Posterior vena cava (tissue), 2 donors: Measurements from ENCODE around the gene CA10. TPM values are rescaled to one million over a fixed set of nuclear protein-coding genes. Genes with fewer than 3 reads are reported as not detected.

ENCODE experiments used
- DNase-seq: peaks from one replicate; pipeline ENCODE4 v3.0.0-alpha.2; 2020; ENCODE audit warnings: low spot score
- intact Hi-C, 2 donors: fragments of 100-400 bp; cut with DNase I; formaldehyde crosslinking; loops; one replicate each; pipeline versions ENCODE4 v1.14.1 to v1.14.2; 2022 to 2023
- total RNA-seq, 2 donors: library from RNA; stranded (reverse); fragmentation: NEBNext Ultra II Directional; extraction: Animal tissue kit (Norgen Biotek cat#: 25700); gene quantifications; one replicate each; pipeline ENCODE4 v1.2.1, GENCODE V29; 2021
- donor health status: DM: yes; HTN: yes; CAD: no.
- donor health status: DM: yes; HTN: yes; CAD: no.

The CA10 gene
- total RNA-seq, 2 donors from 2014 or later, result not detected

DNA sequence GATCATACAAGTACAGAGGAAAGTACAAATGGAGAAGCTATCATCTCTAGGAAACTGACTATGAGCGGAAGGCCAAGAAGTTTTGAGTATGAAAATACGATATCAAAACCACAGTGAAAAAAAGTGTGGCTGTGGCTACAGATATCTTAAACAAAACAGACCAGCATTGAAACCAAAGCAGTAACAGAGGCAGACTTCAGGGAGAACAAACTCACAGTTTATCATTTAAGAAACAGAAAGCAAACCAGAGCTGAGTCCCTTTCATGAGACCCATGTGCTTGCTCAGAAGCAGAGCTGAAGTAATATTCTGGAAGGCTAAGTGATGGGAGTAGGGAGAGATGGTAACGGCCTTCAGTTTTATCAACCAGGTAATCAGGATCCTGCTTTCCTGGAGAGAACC is 317.8 kb downstream of the CA10 start:
- no peak for DNase-seq
- intact Hi-C loops, result no loop called here

DNA sequence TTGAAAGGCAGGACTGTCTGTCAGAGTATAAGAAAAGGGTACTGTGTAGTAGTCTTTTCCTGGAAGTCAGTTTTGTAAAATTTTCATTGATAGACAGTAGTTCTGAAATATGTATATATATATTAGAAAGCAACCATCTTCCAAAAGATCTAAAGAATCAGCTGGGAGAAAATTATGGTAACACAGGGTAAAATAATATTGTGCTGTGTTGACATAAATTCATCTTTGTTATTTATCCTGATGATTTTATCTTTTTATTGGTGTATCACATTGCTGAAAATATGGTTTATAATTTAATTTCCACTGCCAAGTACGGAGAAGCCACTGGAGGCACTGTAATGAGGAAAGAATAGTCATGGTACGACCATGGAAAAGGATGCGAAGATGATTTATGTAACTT is 324.9 kb downstream of the CA10 start:
- no peak for DNase-seq
- intact Hi-C loops, result no loop called here

DNA sequence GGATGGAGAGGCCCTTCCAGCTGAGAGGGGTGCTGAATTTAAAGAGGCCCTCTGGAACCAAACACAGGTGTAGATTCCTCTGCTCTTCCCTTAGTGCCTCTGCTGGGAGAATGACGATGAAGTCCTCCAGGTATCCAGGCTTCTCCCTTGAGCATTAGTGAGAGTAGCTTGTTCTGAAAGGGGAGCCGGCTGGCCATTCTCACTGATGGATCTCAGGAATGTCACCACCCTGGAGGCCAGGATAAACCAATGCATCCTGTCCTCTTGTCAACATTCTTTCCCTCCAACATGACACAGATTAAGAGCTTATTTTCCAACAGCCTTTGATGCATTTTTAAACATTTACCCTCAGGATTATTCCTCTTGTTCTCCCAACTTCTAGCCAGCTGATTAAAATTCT is 325.5 kb downstream of the CA10 start:
- intact Hi-C loops, result no loop called here
- no peak for DNase-seq

DNA sequence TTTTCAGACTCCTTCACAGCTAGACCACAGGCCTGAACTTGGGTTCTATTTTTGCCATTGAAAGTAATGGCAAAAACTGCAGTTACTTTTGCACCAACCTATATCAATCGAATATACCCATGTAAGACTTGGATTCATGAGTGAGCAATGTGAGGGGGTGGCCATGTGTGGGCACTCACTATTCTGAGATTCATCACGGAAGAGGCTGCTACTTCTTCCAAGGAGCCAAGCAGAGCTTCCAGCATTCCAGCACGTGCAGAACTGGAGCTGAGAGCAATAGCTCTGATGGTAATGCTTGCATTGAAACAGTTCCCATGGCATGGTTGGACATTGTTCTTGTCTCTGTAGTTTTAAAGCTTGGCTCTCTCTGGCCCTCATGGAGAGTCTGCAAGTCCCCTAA is 327.6 kb downstream of the CA10 start:
- intact Hi-C loops, result no loop called here
- DNase-seq, result no peak

DNA sequence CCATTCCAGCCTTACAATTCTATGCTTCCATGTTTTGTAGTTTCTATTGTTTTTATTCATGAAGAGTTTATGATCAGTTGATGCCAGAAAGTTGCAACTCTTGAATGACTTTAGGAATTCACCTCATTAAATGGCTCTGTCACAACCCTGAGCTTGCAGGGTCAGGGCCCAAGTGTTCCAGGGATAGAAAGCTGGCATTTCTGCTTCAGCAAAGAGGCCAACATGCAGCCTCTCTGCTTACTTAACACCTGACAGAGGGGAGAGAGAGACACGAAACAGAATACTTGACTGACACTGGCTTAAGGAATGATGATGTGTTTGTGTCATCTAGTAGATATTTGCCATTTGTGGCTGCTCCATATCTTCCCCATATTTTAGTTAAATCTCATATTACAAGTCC is 328.1 kb downstream of the CA10 start:
- DNase-seq, result no peak
- intact Hi-C loops, result no loop called here

DNA sequence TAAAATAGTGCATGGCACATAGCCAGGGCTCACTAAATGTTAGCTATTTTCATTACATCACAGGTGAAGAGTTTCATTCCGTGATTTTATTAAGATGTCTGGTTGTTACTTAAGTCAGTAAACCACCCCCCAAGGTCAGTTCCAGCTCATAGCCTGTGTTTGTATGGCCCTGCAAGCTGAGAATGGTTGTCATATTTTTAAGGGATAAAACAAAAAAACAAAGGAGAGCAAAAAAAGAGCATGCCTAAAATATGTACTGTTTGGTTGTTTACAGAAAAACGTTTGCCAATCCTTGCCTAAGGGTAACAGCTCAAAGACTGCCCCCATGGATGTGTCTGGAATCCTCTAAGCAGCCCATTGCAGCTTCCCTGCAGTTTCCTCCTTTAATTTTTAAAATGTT is 329.6 kb downstream of the CA10 start:
- intact Hi-C loops, result no loop called here
- DNase-seq, result no peak

DNA sequence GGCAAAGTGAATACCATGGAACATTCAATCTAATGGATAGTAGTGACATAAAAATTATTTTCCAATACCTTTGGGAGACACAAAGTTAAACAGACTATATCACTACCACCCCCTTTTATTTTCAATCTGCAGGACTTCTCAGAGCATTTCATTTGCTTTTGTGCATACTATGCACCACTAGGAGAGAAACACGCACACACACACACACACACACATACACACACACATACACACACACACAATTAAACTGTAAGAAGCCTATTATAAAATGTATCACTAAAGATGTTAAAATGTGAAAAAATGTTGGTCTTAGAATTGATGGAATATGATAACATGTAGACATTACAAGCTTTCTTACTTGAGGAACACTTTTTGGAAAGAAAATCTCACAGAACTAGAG is 331.4 kb downstream of the CA10 start:
- intact Hi-C loops, result no loop called here
- DNase-seq, result no peak

DNA sequence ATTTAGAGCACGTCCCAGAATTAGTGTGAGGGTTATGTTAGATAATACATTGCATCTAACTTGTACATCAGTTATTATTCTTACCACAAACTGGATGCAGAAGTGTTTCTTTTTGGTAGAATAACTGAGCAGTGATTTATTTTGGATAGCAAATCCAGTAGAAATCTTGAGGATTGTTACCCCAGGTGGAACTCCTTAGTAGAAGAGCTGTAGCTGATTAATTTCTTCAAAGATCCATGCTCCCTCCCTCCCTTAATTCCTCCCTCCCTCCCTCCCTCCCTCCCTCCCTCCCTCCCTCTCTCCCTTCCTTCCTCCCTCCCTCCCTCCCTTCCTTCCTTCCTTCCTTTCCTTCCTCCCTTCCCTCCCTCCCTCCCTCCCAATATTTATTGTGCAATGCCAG is 337.7 kb downstream of the CA10 start:
- intact Hi-C loops, result no loop called here
- no peak for DNase-seq

DNA sequence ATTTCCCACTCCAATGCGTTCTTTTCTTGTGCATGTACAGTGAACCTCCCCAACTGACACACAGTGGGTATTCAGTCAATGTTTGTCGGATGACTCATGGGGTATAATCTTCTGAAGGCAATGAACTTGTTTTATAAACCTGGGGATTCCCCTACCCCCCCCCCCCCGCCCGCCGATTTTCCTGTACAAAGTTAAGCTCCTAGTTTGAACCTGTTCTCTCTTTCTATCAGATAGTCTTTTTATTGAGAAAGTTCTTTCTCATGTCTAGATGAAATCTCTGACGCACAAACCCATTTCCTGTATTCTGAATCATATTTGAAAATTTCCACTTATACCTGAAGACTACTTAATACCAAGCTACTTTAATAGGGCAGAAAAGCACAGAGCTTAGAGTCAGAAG is 338.3 kb downstream of the CA10 start:
- no peak for DNase-seq
- intact Hi-C loops, result no loop called here

DNA sequence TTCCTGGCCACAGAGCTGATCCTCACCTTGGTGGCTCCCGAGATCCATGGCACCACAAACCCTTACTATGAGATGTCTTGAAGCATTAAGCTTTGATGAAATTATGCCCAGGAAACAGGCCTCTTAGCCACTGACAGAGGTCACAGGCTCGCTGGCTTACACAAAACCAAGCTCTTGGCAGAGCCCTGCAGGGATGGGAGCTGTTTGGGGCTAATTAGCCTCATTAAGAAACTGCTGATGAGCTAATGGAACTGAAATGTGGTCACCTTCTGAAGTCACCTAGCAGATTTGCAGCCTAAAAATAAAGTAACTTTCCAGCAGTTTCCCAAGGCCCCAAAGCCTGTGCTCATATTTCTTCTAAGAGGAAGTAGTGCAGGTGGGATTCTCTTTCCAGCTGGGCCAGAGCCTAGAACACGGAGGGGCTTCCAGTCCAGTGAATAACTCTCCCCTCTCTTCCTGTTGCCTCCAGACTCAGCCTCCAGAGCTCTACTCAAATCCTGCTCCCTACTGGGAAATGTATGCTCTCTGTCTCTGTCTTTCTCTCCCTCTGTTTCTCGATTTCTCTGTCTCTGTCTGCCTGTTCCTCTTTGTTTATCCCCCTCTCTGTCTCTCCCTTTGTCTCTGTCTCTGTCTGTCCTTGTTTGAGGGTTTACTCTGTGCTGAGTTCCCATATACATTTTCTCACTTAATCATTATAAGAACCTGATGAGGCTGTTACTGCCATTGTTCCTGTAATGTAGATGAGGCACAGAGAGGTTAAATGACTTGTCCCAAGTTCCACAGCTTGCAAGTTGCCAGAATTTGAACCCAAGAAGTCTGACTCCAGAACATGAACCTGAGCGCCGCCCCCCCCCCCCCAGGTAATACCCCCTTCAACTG is 338.9 kb downstream of the CA10 start:
- DNase-seq, result no peak
- intact Hi-C loops, result no loop called here

DNA sequence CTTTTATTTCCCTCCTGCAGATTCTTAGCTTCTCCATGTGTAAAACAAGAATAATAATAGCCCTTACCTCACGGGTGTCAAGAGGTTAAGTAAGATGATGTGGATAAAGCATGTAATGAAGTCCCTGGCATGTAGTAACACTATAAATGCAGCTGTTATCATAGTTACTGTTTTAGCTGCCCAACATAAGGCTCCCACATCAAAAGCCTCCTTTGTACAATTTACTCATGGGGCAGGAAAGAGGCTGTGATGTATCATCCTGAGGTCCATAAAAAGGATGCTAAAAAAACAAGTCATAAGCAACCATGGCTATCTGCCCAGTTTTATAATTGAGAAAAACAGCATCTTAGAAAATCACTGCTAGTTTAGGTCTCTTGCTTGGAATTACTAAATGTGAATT is 339.7 kb downstream of the CA10 start:
- no peak for DNase-seq
- intact Hi-C loops, result no loop called here

DNA sequence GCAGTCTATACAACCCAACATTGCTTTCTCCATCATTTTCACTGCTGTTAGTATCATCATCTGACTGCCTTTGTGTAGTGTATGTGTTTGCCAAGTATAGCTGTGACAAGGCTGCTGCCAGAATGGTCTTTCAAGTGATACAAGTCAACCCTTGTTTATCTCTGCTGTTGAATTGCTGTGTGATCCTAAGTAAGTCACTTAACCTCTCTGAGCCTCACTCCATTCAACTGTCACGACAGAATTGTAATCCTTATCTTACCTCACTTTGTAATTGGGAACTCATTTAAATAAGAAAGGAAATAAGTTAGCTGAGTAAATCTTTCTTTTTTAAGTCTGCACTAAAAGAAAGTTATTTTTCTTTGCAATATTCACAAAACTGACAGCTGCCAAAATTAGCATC is 340.6 kb downstream of the CA10 start:
- no peak for DNase-seq
- intact Hi-C loops, result loop anchor here in 1 of 2 donors (2.0 kb wide), 1 partner anchor 257 kb away; no protein-coding TSS in a partner anchor

DNA sequence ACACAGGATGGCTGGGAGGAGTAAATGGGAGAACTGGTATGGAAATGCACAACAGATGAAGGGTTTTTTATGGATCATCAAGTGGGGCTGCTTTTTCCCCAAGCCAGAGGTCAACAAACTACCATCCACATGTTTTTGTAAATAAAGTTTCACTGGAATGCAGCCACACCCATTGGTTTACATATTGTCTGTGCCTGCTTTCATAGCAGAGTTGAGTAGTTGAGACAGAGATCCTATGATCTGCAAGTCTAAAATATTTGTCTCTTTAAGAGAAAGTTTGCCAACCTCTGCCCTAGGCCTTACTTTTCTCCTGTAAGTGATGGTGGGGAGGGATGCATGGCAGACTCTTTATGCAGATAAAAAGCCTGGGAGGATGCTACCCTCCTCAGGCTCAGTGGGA is 341.4 kb downstream of the CA10 start:
- intact Hi-C loops, result loop anchor here in 1 of 2 donors (2.0 kb wide), 1 partner anchor 256 kb away; no protein-coding TSS in a partner anchor
- no peak for DNase-seq

DNA sequence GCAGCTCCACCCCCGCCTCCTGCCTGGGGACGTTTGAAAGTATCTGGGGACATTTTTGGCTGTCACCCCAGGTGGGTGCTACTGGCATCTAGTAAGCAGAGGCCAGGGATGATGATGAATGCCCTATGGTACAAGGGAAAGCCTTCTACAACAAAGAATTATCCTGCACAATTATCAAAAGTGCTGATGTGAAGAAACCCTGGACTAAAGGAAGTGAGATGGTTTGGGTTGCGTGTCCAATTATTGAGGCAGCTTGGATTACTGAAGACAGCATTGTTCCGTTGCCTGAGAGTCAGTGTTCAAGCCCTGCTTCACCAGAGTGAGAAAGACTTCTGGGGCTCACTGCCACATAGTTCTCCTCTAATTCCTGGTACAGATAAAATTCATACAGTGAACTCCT is 343.4 kb downstream of the CA10 start:
- intact Hi-C loops, result no loop called here
- DNase-seq, result no peak

DNA sequence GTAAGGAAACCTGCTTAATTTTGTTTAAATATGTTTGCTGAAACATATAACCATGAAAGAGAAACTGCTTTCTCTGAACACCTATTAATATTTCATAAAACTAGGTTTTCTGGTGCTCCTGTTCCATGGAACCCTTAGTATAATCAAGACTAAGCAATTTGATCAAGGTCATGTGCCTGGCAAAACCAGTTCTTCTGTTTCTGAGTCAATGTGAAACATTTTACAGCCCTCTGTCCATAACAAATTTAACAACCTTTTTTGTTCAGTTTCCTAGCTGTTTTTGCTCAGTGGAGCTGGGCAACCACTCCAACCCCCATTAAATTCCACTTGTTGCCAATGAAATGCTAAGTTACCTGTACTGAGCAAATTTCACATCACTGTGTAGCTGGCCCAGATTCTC is 344.0 kb downstream of the CA10 start:
- no peak for DNase-seq
- intact Hi-C loops, result no loop called here

DNA sequence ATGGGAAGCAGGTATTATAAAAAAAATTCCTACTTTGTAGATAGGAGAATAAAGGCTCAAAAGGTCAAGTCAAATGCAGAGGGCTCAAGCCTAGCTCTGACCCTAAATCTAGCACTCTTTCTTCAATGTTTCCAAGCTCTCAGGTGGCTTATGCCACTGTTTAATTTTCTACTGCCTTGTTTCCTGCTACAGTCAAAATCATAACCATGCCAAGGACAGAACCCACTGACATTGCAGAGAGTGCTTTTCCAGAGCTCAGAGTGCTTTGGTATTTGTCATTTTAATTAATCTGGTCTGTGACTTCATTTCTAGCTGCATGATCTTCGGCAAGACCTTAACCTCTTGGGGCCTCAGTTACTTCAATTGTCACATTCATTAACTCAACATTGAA is 344.7 kb downstream of the CA10 start:
- no peak for DNase-seq
- intact Hi-C loops, result no loop called here

DNA sequence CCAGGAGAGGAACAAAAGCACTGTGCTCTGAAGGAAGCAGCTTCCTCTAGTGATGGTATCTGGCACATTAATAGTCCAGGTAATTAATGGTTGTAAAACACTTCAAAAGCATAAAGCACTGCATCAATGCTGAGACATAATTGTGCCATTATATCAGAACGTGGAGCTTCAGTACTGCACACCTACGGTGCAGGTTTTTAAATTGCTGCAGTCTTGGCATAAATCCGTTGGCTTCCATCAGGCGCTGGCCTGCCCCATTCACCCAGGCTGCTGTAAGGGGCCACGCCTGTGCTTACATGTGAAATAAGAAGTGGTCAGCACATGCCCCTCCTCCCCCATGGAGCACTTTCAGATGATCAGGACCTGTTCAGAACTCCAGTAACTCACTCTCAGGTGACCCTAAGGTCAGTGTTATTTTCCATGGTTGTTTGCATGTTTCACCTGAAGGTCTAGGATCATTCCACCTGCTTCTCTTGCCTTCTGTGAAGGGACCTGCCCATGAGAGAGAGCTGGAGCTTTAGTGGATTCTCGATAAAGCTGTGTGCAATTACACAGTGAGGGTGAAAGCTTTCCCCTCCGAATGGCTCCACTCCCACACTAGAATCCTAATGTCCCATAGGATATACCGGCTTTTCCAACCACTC is 345.3 kb downstream of the CA10 start:
- DNase-seq, result no peak
- intact Hi-C loops, result no loop called here

DNA sequence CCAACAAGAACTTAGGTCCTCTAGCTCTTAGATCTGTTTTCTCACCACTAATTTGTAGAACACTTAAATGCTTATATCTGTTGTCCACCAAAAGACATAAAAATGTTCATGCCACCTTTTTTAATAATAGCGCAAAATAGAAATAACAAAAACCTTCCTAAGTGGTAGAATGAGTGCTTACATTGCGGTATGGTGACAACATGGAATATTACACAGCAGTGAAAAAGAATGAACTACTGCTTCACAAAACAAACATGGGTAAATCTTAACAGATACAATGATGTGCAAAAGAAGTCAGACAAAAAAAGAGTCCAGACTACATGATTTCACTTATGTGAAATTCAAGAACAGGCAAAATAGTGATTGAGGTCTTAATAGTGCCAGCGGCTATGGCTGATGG is 351.1 kb downstream of the CA10 start:
- no peak for DNase-seq
- intact Hi-C loops, result no loop called here

DNA sequence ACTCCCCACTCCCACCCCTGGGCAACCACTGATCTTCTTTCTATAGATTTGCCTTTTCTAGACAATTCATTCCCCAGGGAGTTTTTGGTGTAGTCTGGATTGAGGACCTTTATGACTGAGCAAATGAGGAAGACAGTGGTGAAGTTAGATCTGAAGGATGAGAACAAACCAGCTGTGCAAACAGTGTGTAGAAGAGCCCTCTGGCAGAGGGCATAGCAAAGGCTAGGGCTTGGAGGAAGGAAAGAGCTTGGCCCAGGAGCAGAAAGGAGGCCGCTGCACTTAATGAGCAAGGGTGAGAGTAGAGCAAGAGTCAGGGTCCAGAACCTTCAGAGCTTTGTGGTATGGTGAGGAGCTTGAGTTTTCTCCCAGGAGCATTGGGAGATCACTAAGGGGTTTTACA is 352.7 kb downstream of the CA10 start:
- intact Hi-C loops, result no loop called here
- no peak for DNase-seq

DNA sequence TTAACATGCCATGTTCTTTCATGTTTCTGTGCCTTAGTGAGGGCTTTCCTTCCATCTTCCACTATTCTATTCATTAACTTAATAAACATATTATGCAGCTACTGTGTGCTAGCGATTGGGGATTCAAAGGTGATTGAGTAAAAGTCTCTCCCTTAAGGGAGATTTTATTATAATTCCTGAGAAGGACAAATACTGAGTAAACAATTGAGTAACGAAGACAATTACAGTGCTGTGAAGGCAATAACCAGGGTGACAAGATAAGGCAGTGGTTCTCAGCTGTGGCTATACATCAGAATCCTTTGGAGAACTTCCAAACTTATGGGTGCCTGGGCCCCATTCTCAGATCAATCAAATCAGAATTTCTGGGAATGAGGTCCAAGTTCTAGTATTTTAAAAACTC is 353.3 kb downstream of the CA10 start:
- intact Hi-C loops, result no loop called here
- DNase-seq, result no peak

DNA sequence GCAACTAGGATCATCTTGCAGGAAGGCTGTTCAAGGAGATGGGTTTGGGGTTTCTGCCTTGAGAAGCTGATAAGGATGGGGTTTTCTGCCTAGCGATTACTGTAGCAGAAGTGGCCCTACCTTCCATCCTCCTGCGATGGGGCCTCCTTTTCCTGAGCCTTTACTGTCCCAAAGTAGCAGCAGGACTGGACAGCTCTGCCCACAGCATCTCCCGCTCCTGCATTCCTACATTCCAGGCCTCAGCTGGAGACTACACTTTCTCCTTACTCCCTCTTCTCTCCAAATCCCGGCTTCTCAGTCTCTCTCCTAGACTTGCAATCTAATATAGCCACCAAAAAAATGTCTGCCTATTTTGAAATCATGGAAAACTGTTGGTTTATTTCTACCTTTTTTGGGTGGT is 355.4 kb downstream of the CA10 start:
- intact Hi-C loops, result no loop called here
- DNase-seq, result no peak
